GM13976 (cell line): Measurements from ENCODE around the gene DYRK3.
A peak's percentile ranks its signal among the peaks of the same experiment; 100 is the strongest.

ENCODE experiments used
- DNase-seq: peaks from one replicate; pipeline ENCODE4 v3.0.0; 2012; ENCODE audit warnings: low spot score
- in situ Hi-C: fragments of 300-500 bp; cut with MboI; formaldehyde crosslinking; loops from one replicate; pipeline ENCODE4 v1.12.0; 2022; ENCODE audit warnings: low sequenced_read_pairs, mixed read lengths, inconsistent platforms; ENCODE audit not compliant: unreplicated experiment
- TF ChIP-seq, protein P1 (sequence below): IDR thresholded peaks from 2 replicates; pipeline ENCODE4 v1.5.1; 2012; ENCODE audit warnings: borderline replicate concordance, mild to moderate bottlenecking; ENCODE audit not compliant: insufficient read depth; ENCODE audit errors: extremely low read depth, missing control alignments, control extremely low read depth

DYRK3 gene

DNA sequence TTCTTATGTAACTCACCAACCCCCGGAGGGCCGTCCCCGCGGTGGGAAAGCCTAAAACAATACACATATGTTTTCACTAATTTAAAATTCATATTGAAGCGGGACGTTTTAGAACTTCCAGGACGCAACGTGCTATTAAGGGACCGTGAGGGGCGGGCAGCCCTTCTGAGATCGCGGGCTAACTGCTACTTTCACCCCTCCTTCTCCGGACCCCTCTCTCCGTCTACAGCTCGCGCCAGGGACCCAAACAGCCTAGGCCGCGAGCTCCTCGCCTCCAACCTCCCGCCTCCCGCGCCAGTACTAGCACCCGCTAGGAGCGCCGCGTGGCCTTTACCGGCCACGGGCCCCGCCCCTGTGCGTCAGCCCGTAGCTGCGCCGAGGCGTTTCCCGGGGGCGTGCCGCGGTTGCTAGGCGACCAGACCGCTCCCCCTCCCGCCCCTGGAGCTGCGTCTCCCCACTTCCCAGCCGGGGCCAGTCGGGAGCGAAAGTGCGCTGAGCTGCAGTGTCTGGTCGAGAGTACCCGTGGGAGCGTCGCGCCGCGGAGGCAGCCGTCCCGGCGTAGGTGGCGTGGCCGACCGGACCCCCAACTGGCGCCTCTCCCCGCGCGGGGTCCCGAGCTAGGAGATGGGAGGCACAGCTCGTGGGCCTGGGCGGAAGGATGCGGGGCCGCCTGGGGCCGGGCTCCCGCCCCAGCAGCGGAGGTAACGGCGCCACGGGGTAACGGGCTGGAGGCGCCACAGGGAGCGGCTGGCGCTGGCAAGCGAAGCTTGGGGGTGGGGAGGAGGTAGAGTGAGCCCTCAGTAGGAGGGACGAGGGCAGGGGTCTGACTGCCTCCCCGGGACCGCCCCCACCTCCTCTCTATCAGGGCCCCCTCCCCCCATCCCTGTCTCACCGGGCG, at the start of gene DYRK3:
DYRK3 (plus strand) TSS at position 457 of the 898 bp plus-strand sequence; CDS start at position 625, 168 bp downstream.
- in situ Hi-C loops: loop anchor here (10.0 kb wide), 1 partner anchor 339 kb away; the partner anchor contains the start of gene FCAMR
- TF ChIP-seq, protein P1, sequence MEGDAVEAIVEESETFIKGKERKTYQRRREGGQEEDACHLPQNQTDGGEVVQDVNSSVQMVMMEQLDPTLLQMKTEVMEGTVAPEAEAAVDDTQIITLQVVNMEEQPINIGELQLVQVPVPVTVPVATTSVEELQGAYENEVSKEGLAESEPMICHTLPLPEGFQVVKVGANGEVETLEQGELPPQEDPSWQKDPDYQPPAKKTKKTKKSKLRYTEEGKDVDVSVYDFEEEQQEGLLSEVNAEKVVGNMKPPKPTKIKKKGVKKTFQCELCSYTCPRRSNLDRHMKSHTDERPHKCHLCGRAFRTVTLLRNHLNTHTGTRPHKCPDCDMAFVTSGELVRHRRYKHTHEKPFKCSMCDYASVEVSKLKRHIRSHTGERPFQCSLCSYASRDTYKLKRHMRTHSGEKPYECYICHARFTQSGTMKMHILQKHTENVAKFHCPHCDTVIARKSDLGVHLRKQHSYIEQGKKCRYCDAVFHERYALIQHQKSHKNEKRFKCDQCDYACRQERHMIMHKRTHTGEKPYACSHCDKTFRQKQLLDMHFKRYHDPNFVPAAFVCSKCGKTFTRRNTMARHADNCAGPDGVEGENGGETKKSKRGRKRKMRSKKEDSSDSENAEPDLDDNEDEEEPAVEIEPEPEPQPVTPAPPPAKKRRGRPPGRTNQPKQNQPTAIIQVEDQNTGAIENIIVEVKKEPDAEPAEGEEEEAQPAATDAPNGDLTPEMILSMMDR: no peak
- DNase-seq: peak; percentile 98

DNA sequence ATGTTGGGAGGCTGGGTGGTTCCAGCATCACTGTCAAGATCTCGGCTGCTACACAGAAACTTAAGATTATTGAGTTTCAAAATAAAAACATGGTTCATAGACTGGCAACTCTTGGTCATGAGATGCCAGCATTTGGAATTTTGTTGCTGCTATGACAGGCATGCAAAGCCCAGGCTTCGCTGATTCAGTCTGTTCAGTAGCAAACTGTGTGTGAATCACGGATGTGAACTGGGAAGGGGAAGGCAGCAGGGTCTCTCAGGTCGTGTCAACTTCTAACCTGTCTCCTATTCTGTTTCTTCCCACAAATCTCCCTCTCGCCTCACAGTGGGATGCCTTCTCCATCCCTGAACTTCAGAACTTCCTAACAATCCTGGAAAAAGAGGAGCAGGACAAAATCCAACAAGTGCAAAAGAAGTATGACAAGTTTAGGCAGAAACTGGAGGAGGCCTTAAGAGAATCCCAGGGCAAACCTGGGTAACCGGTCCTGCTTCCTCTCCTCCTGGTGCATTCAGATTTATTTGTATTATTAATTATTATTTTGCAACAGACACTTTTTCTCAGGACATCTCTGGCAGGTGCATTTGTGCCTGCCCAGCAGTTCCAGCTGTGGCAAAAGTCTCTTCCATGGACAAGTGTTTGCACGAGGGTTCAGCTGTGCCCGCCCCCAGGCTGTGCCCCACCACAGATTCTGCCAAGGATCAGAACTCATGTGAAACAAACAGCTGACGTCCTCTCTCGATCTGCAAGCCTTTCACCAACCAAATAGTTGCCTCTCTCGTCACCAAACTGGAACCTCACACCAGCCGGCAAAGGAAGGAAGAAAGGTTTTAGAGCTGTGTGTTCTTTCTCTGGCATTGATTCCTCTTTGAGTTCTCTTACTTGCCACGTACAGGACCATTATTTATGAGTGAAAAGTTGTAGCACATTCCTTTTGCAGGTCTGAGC, 48.6 kb upstream of the DYRK3 start:
- no peak for DNase-seq
- TF ChIP-seq, protein P1: no peak
- in situ Hi-C loops: no loop called here

GRCh38 chr1:206587904-206588303, 47.4 kb upstream of the DYRK3 start:
- TF ChIP-seq, protein P1: no peak
- in situ Hi-C loops: no loop called here
- DNase-seq: no peak

- in situ Hi-C loops: no loop called here
- DNase-seq: no peak
Measured at GRCh38 chr1:206588492-206588891, 46.8 kb upstream of the DYRK3 start.

GRCh38 chr1:206589206-206589605, 46.1 kb upstream of the DYRK3 start:
- in situ Hi-C loops: no loop called here
- TF ChIP-seq, protein P1: no peak
- DNase-seq: no peak

More at GRCh38 chr1:206588492-206588891, 46.8 kb upstream of the DYRK3 start:
- TF ChIP-seq, protein P1: no peak

- in situ Hi-C loops: no loop called here
- DNase-seq: peak; percentile 62
- TF ChIP-seq, protein P1: peak; percentile 23
Measured at GRCh38 chr1:206590025-206590758, 45.1 kb upstream of the DYRK3 start.
